ENCODE results near the gene ENDOD1. TPM values are rescaled to one million over a fixed set of nuclear protein-coding genes. Genes with fewer than 3 reads are reported as not detected.

ENDOD1 gene
- total and polyA plus RNA-seq, 2 experiments from 2014 or later = 0.76 to 4.0 TPM

DNA sequence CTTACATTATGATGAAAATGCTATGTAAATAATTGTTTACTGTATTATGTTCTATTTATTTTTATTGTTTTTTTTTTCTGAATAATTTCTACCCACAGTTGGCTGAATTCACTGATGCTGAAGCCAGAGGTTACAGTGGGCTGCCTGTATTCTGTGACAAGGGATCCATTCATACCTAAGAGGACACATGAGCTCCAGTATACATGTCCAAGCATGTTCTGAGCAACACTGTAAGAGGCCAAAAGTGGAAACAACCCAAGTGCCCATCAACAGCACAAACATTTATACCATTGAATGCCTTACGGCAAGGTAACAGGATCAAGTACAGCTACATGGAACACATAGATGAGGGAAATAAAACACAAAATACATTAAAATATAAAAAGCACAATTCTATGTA, 24.3 kb upstream of the ENDOD1 start:
- Histone ChIP-seq H3K27me3 (ENCODE audit: insufficient read depth) (0 out of 2 replicates have a peak, but pooled peaks cover 3% of the 10 kb centered on the region), H3K36me3 (ENCODE audit: insufficient read depth) (no peaks in the 10 kb centered on the region), H3K4me3 (no peak overlapping the region), H2AFZ (no peak overlapping the region), H4K20me1 (replicated peaks; ENCODE audit: insufficient read depth) (no peaks in the 10 kb centered on the region), H3K79me2 (replicated peaks; ENCODE audit: insufficient read depth) (peaks cover 8% of the 10 kb centered on the region; the same call in 1 of the 2 replicates), H3K4me1 (ENCODE audit: insufficient read depth) (peaks cover 10% of the 10 kb centered on the region), H3F3A (replicated peaks; ENCODE audit: low read depth) (peaks cover 6% of the 10 kb centered on the region), H3K27ac (ENCODE audit: low read depth) (no peak overlapping the region), H3K4me2 (no peak overlapping the region), H3K9me2 (ENCODE audit: insufficient read depth) (no peaks in the 10 kb centered on the region; the same call in 1 of the 2 replicates)
- ATAC-seq = no peak
- Mint-ChIP-seq H3K36me3 (ENCODE audit: low read depth) (peaks cover 4% of the 10 kb centered on the region; the same call in 1 of the 3 replicates), H3K9me3 (no peaks in the 10 kb centered on the region), H3K27ac (no peak overlapping the region), H3K4me3 (no peak overlapping the region), H3K27me3 (ENCODE audit: insufficient read depth, low read depth, poor library complexity) (peaks cover 13% of the 10 kb centered on the region), H3K4me1 (peaks cover 11% of the 10 kb centered on the region)
- DNase-seq (ENCODE audit: low spot score) = no peak
- no peak for TF ChIP-seq POLR2AphosphoS5 (IDR thresholded peaks at IDR 0.05; ENCODE audit: low read depth)
- TF ChIP-seq, protein P1, sequence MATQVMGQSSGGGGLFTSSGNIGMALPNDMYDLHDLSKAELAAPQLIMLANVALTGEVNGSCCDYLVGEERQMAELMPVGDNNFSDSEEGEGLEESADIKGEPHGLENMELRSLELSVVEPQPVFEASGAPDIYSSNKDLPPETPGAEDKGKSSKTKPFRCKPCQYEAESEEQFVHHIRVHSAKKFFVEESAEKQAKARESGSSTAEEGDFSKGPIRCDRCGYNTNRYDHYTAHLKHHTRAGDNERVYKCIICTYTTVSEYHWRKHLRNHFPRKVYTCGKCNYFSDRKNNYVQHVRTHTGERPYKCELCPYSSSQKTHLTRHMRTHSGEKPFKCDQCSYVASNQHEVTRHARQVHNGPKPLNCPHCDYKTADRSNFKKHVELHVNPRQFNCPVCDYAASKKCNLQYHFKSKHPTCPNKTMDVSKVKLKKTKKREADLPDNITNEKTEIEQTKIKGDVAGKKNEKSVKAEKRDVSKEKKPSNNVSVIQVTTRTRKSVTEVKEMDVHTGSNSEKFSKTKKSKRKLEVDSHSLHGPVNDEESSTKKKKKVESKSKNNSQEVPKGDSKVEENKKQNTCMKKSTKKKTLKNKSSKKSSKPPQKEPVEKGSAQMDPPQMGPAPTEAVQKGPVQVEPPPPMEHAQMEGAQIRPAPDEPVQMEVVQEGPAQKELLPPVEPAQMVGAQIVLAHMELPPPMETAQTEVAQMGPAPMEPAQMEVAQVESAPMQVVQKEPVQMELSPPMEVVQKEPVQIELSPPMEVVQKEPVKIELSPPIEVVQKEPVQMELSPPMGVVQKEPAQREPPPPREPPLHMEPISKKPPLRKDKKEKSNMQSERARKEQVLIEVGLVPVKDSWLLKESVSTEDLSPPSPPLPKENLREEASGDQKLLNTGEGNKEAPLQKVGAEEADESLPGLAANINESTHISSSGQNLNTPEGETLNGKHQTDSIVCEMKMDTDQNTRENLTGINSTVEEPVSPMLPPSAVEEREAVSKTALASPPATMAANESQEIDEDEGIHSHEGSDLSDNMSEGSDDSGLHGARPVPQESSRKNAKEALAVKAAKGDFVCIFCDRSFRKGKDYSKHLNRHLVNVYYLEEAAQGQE (IDR thresholded peaks at IDR 0.05; ENCODE audit: unreplicated experiment) = no peak
- TF ChIP-seq, protein P2, sequence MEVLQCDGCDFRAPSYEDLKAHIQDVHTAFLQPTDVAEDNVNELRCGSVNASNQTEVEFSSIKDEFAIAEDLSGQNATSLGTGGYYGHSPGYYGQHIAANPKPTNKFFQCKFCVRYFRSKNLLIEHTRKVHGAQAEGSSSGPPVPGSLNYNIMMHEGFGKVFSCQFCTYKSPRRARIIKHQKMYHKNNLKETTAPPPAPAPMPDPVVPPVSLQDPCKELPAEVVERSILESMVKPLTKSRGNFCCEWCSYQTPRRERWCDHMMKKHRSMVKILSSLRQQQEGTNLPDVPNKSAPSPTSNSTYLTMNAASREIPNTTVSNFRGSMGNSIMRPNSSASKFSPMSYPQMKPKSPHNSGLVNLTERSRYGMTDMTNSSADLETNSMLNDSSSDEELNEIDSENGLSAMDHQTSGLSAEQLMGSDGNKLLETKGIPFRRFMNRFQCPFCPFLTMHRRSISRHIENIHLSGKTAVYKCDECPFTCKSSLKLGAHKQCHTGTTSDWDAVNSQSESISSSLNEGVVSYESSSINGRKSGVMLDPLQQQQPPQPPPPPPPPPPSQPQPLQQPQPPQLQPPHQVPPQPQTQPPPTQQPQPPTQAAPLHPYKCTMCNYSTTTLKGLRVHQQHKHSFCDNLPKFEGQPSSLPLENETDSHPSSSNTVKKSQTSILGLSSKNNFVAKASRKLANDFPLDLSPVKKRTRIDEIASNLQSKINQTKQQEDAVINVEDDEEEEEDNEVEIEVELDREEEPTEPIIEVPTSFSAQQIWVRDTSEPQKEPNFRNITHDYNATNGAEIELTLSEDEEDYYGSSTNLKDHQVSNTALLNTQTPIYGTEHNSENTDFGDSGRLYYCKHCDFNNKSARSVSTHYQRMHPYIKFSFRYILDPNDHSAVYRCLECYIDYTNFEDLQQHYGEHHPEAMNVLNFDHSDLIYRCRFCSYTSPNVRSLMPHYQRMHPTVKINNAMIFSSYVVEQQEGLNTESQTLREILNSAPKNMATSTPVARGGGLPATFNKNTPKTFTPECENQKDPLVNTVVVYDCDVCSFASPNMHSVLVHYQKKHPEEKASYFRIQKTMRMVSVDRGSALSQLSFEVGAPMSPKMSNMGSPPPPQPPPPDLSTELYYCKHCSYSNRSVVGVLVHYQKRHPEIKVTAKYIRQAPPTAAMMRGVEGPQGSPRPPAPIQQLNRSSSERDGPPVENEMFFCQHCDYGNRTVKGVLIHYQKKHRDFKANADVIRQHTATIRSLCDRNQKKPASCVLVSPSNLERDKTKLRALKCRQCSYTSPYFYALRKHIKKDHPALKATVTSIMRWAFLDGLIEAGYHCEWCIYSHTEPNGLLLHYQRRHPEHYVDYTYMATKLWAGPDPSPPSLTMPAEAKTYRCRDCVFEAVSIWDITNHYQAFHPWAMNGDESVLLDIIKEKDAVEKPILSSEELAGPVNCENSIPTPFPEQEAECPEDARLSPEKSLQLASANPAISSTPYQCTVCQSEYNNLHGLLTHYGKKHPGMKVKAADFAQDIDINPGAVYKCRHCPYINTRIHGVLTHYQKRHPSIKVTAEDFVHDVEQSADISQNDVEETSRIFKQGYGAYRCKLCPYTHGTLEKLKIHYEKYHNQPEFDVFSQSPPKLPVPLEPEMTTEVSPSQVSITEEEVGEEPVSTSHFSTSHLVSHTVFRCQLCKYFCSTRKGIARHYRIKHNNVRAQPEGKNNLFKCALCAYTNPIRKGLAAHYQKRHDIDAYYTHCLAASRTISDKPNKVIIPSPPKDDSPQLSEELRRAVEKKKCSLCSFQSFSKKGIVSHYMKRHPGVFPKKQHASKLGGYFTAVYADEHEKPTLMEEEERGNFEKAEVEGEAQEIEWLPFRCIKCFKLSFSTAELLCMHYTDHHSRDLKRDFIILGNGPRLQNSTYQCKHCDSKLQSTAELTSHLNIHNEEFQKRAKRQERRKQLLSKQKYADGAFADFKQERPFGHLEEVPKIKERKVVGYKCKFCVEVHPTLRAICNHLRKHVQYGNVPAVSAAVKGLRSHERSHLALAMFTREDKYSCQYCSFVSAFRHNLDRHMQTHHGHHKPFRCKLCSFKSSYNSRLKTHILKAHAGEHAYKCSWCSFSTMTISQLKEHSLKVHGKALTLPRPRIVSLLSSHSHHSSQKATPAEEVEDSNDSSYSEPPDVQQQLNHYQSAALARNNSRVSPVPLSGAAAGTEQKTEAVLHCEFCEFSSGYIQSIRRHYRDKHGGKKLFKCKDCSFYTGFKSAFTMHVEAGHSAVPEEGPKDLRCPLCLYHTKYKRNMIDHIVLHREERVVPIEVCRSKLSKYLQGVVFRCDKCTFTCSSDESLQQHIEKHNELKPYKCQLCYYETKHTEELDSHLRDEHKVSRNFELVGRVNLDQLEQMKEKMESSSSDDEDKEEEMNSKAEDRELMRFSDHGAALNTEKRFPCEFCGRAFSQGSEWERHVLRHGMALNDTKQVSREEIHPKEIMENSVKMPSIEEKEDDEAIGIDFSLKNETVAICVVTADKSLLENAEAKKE (CRISPR knock-in tag; IDR thresholded peaks at IDR 0.05) = no peak
- no peak for TF ChIP-seq CREB1 (CRISPR knock-in tag; IDR thresholded peaks at IDR 0.05; ENCODE audit: low read depth)
- no peak for TF ChIP-seq EZH2 (IDR thresholded peaks at IDR 0.05; ENCODE audit: low read depth, unreplicated experiment)
- TF ChIP-seq JUNB (IDR thresholded peaks at IDR 0.05; ENCODE audit: unreplicated experiment) = no peak
- TF ChIP-seq ZNF331 (CRISPR knock-in tag; IDR thresholded peaks at IDR 0.05; ENCODE audit: low read depth) = no peak
- TF ChIP-seq NANOG (IDR thresholded peaks at IDR 0.05; ENCODE audit: borderline replicate concordance) = no peak
- no peak for TF ChIP-seq STAT1 (IDR thresholded peaks at IDR 0.05; ENCODE audit: unreplicated experiment)
- TF ChIP-seq, protein P3, sequence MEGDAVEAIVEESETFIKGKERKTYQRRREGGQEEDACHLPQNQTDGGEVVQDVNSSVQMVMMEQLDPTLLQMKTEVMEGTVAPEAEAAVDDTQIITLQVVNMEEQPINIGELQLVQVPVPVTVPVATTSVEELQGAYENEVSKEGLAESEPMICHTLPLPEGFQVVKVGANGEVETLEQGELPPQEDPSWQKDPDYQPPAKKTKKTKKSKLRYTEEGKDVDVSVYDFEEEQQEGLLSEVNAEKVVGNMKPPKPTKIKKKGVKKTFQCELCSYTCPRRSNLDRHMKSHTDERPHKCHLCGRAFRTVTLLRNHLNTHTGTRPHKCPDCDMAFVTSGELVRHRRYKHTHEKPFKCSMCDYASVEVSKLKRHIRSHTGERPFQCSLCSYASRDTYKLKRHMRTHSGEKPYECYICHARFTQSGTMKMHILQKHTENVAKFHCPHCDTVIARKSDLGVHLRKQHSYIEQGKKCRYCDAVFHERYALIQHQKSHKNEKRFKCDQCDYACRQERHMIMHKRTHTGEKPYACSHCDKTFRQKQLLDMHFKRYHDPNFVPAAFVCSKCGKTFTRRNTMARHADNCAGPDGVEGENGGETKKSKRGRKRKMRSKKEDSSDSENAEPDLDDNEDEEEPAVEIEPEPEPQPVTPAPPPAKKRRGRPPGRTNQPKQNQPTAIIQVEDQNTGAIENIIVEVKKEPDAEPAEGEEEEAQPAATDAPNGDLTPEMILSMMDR (conservative IDR thresholded peaks at IDR 0.05; ENCODE audit: low read depth in 2 of 2) = no peak
- TF ChIP-seq, protein P4, sequence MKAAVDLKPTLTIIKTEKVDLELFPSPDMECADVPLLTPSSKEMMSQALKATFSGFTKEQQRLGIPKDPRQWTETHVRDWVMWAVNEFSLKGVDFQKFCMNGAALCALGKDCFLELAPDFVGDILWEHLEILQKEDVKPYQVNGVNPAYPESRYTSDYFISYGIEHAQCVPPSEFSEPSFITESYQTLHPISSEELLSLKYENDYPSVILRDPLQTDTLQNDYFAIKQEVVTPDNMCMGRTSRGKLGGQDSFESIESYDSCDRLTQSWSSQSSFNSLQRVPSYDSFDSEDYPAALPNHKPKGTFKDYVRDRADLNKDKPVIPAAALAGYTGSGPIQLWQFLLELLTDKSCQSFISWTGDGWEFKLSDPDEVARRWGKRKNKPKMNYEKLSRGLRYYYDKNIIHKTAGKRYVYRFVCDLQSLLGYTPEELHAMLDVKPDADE (IDR thresholded peaks at IDR 0.05) = no peak
- no peak for TF ChIP-seq EZH2phosphoT487 (IDR thresholded peaks at IDR 0.05; ENCODE audit: unreplicated experiment)
- TF ChIP-seq ZNF114 (CRISPR knock-in tag; IDR thresholded peaks at IDR 0.05) = no peak
